HG02973 (cell line): ENCODE measurements around the gene CNGB1.
"Not testable (repeated sequence)": the region's sequence is repeated elsewhere in the genome, so short reads cannot be mapped to it uniquely, and the experiment has no call there.

ENCODE experiments used
- ATAC-seq: cut with Tn5 transposase; IDR thresholded peaks from one replicate; pipeline ENCODE4 v1.9.1; 2021; ENCODE audit warnings: moderate library complexity; ENCODE audit not compliant: unreplicated experiment

CNGB1 gene

DNA sequence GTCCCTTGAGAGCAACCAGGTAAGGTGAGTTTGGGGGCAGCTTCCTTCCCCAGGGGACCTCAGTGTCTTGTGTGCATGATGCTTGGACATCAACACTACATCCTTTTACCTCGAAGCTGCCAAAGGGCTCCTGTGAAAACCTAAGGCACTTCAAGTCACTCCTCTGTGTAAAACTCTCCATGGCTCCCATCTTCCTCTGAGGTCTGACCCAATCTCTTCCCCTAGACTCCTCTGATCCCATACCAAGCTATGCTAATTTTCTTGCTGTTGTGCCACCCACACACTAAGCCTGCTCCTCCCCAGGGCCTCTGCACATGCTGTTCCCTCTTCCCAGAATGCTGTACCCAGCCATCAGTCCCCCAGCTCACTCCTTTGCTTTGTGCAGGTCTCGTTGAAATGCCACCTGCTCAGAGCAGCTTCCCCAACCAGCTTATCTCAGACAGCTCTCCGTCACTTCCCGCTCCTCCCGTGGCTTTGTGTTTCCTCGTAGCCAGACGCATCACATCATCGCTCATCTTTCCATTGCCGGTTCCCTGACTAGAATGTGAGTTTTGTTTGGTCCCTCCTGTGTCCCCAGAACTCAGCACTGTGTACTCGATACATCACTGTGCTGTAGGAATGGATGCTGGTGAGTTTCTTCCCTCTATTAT lies 78.4 kb downstream of the CNGB1 start:
- ATAC-seq = no peak

- ATAC-seq = no peak
These were observed 78.9 kb downstream of the CNGB1 start for GRCh38 chr16:57892041-57892440.

- ATAC-seq = no peak
These were observed 80.2 kb downstream of the CNGB1 start for GRCh38 chr16:57890752-57891111.

- no peak for ATAC-seq
These were observed 80.8 kb downstream of the CNGB1 start for GRCh38 chr16:57889960-57890751.

GRCh38 chr16:57889522-57889921 lies 81.4 kb downstream of the CNGB1 start:
- ATAC-seq = no peak

DNA sequence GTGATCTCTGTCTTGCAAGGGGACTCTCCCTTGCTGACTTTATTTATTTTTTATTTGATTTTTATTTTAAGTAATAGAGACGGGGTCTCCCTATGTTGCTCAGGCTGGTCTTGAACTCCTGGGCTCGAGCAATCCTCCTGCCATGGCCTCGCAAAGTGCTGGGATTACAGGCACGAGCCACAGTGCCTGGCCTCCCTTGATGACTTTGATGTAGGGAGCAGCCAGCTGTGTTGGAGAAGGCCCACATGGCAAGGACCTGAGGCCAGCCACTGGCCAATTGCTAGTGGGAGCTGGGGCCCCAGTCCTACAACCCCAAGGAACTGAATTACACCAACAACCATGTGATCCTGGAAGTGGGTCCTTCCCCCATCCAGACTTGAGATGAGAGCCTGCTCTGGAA lies 81.8 kb downstream of the CNGB1 start:
- no peak for ATAC-seq

DNA sequence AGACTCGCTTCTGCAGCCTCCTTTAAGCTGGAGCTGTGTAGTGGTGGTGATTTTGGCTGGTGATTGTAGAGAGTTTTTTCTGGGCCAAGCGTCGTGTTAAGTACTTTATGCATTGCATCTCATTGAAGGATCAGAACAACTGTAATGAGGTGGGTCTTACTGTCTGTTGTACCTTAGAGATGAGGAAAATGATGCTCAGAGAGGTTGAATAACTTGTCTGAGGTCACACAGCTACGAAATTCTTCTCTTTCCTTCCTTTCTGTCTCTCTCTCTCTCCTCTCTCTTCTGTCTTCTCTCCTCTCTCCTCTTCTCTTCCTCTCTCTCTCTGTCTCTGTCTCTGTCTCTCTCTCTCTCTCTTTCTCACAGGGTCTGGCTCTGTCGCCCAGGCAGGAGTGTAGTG lies 82.8 kb downstream of the CNGB1 start:
- no peak for ATAC-seq

DNA sequence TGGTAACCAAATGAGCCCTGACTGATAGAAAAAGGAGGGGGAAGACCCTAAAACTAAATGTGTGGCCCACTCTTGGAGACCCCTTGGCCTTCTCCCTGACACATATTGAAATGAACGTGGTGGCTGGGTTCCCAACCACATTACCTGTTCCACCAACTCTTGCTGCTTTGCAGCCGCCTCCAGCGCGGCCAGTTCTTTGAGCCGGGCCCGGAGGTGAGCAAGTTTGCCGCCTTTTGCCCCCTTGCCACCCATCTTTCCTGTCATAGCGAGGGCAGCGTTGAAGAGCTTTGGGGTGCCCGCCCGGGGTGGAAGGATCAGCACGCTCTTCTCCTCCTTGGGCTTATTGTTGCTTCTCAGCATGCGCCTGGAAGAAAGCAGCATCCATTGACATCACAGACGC lies 83.2 kb downstream of the CNGB1 start:
- no peak for ATAC-seq

DNA sequence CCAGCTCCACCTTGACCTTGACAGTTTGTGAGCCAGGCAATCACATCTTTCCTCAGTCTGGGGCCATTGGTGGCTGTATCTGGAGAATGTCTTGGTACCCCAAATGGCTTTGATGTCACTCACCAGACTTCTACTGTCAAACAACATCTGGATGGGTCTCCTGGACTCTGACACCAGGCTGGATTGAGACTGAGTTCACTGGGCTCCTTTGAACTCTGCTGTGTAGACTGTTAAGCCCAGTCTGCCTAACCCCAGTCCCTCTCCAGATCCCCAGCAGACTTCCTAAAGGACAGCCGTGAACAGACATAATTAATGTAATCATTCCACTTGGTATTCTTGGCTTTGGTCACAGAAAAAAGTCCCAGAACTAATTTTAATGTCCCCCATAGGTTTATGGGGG lies 84.5 kb downstream of the CNGB1 start:
- ATAC-seq = no peak

GRCh38 chr16:57884655-57885133 lies 86.2 kb downstream of the CNGB1 start:
- ATAC-seq = no peak

DNA sequence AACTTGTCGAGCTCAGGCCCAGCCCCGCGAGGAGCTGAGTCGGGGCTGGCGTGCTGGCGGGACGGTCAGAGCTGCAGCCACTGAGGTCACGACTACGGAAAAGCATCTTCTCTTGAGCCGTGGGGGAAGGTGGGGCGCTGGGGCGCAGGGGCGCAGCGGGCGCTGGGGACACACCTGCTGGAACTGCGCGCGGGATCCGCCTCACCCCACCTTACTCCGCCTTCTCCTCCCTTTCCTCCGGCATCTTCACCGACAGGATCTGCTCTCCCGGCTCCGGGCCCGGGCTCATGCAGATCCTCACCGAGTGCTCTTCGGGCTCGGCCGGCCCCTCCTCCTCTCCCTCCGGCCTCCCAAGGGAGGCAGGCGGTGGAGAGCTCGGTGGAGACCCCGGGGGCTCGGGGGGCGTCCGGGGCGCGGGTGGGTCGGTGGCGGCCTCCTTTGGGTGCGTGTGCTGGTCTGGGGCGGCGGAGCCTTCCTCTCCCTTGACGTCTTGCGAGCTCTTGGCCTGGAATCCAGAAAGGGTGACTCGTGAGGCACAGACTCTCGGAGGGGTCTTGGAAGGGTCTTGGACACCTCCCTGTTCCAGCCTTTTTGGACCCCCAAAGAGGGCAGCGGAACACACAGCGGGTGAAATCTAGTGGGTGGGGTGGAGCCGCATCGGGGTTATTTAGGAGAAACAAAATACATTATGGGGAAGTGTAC lies 86.8 kb downstream of the CNGB1 start:
- no peak for ATAC-seq

- ATAC-seq = no peak
These were observed 87.4 kb downstream of the CNGB1 start for GRCh38 chr16:57883480-57883879.

DNA sequence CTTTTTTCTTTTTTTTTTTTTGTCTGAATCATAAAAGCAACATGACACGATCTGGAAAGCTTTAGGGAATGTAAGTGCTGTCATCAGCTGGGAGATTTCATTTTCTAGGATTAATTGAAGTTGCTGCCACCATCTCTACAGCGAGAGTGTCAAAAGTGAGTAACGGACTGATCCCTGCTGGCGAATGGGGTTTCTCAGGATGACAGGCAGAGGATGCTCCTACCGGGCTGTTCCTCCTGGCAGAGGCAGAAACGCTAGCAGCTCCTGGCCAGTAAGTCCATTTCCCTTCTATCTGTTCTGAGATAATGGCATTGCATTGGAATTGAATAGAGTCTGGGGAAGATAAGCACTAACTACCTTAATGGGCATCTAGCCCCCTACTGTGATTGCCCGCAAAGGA lies 88.1 kb downstream of the CNGB1 start:
- ATAC-seq = no peak

GRCh38 chr16:57882206-57882605 lies 88.7 kb downstream of the CNGB1 start:
- ATAC-seq = no peak

DNA sequence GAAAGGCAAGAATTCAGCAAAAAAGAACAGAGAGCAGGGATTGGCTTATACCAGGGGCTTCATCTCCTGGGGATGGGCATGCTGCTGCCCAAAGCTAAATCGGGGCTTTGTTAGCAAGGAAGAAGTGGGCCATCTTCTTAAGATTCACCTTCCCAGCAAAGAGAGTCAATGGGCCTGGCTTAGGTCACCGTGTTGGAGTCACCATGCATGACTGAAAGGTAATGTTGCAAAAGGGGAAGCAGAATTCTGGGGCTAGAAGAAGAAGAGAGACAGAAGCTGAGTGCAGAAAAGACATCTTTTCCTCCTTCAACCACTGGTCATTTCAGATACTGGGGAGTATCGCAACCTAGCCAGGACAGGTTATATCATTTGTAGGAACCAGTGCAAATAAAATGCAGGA lies 92.3 kb downstream of the CNGB1 start:
- ATAC-seq = no peak

DNA sequence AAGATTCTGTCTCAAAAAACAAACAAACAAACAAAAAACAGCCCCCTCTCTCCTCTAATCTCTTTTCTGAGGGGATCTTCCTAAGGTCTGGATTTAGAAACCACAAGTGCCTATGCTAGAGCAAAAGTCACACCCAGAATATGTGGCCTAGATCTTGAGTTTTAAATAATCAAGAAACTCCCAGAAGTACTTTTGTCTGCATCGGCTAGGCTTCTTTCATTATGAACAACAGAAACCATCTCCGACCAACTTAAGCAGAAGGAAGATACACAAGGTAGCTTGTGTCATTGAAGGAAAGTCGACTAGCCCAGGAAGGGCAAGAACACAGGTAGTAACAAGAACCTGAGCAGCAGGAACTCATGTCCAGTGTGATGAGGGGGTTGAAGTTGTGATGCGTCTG lies 94.7 kb downstream of the CNGB1 start:
- no peak for ATAC-seq

- ATAC-seq = no peak
These were observed 95.6 kb downstream of the CNGB1 start for GRCh38 chr16:57875347-57875746.

DNA sequence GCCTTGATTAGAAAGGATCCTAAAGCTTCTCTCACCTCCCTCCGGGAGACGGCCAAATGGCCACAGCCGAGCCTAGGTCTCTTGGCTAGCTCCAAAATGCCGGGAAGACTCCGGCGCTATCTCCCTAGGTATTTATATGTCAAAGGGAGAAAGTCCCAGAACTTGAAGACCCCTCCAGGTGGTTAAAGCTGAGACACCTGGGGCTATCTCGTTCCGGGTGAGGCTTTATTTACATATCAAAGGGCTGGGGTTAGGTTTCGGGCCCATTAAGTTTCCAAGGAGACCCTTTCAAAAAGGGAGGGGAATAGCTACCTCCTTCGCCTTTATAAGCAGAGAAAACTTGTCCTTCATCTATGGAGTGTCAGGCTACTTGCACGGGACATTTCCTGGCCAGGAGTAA lies 97.7 kb downstream of the CNGB1 start:
- no peak for ATAC-seq

DNA sequence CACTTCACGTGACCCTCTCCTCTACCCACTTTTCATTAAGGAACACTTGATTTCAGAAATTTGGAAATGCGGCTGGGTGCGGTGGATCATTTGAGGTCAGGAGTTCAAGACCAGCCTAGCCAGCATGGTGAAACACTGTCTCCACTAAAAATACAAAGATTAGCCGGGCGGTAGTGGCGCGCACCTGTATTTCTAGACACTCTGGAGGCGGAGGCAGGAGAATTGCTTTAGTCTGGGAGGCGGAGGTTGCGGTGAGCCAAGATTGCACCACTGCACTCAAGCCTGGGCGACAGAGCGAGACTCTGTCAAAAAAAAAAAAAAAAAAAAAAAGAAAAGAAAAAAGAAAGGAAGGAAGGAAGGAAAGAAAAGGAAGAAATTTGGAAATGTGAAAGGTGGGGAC lies 98.2 kb downstream of the CNGB1 start:
- not testable (repeated sequence) for ATAC-seq

DNA sequence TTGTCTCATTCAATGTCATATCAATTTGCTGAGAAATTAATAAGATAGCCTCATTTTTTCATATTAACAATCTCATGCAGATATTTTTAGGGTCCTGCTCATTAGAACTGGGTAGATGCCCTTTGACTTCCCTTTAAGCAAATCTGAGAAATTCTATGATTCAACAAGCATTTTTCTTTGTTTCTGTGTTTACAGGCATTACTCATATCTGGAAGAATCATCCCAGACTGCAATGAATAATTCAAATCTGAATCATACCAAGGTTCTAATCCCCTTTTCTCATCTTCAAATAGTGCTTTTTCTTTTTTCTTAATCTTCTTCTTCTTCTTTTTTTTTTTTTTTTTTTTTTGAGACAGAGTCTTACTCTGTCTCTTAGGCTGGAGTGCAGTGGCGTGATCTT lies 99.5 kb downstream of the CNGB1 start:
- ATAC-seq = no peak

DNA sequence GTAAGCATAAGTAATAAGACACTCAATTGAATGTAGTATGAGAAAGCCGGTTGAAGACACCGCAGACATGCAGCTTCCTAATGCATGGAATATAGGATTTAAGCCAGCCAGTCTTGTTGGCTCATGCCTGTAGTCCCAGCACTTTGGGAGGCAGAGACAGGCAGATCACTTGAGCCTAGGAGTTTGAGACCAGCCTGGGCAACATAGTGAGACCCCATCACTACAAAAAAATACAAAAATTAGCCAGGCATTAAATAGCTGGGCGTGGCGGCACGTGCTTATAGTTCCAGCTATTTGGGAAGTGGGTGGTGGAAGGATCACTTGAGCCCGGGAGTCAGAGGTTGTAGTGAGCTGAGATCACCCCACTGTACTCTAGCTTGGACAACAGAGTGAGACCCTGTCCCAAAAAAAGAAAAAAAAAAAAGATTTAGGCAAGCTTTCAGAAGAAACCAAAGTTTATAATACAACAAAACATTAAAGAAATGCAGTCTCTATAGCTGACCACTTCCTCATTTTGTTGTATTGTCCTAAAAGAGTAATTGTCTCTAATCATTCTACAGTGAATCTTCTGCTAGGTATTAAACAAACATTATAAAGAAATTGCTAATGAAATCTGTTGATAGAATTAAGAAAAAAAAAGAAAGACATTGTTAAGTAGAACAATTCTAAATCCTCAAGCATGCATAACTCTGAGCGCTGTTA lies 100.0 kb downstream of the CNGB1 start:
- ATAC-seq = no peak
